PC-9 (cell line): Measurements from ENCODE around the gene HS3ST4.

ENCODE experiments used
- EZH2 ChIP-seq: fragments of 200-600 bp; sonication (generic); IDR thresholded peaks from 2 replicates; pipeline ENCODE4 v1.8.0; 2017; ENCODE audit warnings: antibody characterized with exemption, low read depth
- TF ChIP-seq, protein P1 (sequence below): fragments of 200-600 bp; sonication (generic); conservative IDR thresholded peaks from 2 replicates; pipeline ENCODE4 v1.6.1; 2017; ENCODE audit warnings: mixed run types, antibody characterized with exemption, mild to moderate bottlenecking, moderate library complexity

DNA sequence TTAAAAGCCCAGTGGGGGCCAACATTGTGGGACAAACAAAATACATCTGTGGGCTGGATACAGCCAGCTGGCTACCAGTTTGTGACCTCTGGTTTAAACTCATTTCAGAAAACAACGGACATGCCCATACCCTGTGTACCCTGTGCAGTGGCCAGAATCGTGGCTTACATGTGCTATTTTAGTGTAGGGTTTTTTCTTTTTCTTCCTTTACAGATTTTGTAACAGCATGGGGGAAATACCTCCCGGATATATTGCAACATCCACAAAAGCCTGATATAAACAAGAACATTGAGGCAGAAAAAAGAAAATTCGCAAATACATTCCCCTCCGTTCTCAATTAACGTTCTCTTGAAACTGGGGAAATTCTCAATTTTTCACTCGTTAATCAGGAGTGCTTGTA, 7.3 kb downstream of the HS3ST4 start:
- TF ChIP-seq, protein P1, sequence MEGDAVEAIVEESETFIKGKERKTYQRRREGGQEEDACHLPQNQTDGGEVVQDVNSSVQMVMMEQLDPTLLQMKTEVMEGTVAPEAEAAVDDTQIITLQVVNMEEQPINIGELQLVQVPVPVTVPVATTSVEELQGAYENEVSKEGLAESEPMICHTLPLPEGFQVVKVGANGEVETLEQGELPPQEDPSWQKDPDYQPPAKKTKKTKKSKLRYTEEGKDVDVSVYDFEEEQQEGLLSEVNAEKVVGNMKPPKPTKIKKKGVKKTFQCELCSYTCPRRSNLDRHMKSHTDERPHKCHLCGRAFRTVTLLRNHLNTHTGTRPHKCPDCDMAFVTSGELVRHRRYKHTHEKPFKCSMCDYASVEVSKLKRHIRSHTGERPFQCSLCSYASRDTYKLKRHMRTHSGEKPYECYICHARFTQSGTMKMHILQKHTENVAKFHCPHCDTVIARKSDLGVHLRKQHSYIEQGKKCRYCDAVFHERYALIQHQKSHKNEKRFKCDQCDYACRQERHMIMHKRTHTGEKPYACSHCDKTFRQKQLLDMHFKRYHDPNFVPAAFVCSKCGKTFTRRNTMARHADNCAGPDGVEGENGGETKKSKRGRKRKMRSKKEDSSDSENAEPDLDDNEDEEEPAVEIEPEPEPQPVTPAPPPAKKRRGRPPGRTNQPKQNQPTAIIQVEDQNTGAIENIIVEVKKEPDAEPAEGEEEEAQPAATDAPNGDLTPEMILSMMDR = no peak
- TF ChIP-seq EZH2 = no peak
